Stimulated activated CD8-positive, alpha-beta memory T cell treated with anti-CD3 and anti-CD28 coated beads, Interleukin-2, amount 100 ng/mL, for 48 hours (primary cell): ENCODE data around the gene POMC.
"Not testable (repeated sequence)": the region's sequence is repeated elsewhere in the genome, so short reads cannot be mapped to it uniquely, and the experiment has no call there.

Source experiments
- DNase-seq, 2 donors: peaks; one replicate each; pipeline ENCODE4 v3.0.0-alpha.2; 2020; ENCODE audit warnings: low read depth in 2 of 2

POMC gene

DNA sequence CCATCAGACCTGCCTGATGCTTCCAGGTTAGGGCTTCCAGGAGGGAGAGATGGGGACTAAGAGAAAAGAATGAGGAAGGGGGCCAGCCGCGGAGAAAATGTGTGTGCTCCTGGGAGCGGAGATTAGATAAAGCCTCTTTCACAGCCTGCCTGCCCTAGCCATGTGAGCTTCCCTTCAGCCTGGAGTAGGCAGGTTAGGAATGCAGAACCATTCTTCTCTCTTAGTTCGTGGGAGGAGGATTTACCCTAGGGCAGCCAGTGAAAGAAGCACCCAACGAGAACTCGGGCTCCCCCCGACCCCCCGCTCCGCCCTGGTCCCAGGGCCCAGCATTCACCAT, 36.1 kb downstream of the POMC start:
- no peak for DNase-seq

- no peak for DNase-seq
Measured at GRCh38 chr2:25131567-25132298, 36.6 kb downstream of the POMC start.

- DNase-seq: no peak
Measured at GRCh38 chr2:25131253-25131566, 37.2 kb downstream of the POMC start.

DNA sequence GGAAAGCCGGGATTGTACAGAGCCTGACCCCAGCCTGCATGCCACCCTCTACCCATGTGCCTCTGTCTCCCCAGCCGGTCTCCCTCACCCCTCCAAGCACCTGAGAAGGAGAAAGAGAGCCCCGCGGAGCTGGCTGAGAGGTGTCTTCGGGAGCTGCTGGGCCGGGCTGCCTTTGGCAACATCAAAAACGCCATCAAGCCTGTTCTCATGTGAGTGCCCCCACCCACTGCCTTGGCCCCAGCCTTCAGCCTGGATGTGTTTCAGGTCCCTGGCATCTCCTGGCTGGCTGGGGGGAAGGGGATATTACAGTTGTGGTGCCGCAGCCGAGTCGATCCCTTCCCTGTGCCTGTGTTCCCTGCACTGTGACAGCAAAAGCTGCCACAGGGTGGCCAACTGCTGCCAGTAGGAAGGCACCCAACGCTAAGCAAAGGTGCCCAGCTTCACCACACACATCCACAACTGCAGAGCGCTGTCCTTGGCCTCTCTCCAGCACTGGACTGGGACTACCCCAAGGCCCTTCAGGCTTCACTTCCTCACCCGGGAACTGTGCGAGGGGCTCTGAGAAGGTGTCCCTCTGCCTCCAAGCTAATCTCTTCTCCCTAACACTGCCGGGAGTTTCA, 38.4 kb downstream of the POMC start:
- no peak for DNase-seq

GRCh38 chr2:25127646-25128045, 40.7 kb downstream of the POMC start:
- DNase-seq: no peak

DNA sequence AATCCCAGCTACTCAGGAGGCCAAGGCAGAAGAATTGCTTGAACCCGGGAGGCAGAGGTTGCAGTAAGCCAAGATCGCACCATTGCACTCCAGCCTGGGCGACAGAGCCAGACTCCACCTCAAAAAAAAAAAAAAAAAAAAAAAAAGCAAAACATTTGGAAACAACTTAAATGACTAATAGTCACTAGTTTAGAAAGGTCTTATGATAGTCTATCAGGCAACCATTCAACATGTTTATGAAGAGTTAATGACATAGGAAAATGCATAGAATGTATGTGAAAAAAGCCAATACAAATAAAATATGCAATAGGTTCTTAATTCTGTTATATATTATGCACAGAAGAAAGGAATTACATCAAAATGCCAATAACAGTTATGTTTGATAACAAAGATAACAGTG, 41.3 kb downstream of the POMC start:
- DNase-seq: not testable (repeated sequence)

GRCh38 chr2:25125976-25126375, 42.4 kb downstream of the POMC start:
- no peak for DNase-seq

GRCh38 chr2:25125189-25125588, 43.2 kb downstream of the POMC start:
- no peak for DNase-seq

- DNase-seq: no peak
Measured at GRCh38 chr2:25123682-25124081, 44.7 kb downstream of the POMC start.

- no peak for DNase-seq
Measured at GRCh38 chr2:25122367-25122766, 46.0 kb downstream of the POMC start.

DNA sequence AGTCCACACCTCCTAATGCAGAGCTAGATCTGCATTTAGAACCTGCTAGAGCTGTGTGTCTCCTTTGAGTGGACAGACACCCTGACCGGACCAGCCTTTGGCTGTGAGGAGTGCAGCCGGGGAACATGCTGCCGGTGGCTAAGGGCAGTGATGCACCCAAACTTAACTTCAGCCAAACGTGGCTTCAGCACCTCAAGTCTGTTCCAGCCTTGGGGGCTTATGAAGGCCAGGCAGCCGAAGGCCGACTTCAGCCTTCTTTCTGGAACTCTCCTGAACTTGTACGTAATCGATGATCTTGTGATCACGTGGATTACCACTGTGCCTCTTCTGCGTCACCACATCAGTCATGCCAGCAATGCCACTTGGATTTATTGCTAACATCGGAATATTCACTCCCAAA, 49.1 kb downstream of the POMC start:
- no peak for DNase-seq

GRCh38 chr2:25116956-25117355, 51.4 kb downstream of the POMC start:
- DNase-seq: no peak

- no peak for DNase-seq
Measured at GRCh38 chr2:25115902-25116301, 52.5 kb downstream of the POMC start.

GRCh38 chr2:25115249-25115883, 53.0 kb downstream of the POMC start:
- no peak for DNase-seq

GRCh38 chr2:25112113-25112512, 56.3 kb downstream of the POMC start:
- no peak for DNase-seq
